GM12878 (cell line): ENCODE data around the gene PACS2. TPM values are rescaled to one million over a fixed set of nuclear protein-coding genes. Genes with fewer than 3 reads are reported as not detected.

Experiments
- ATAC-seq: fragments of 200-7000 bp; cut with Tn5 transposase; 3 replicates; pipeline ENCODE4 v1.9.1; 2020; ENCODE audit warnings: mild to moderate bottlenecking, moderate library complexity
- BruUV-seq: library from RNA; stranded (reverse); fragments of 400-500 nt; replicated peaks from 2 replicates; lab custom pipeline; 2021; lab: Mats Ljungman, UMichigan
- CTCF ChIA-PET: fragments of 300-600 bp; sonication (Branson Sonifier 250); formaldehyde crosslinking; extraction: SDS; loops from one replicate; lab custom pipeline; 2021; ENCODE audit warnings: inconsistent platforms; lab: Yijun Ruan, JAX
- POLR2A ChIA-PET: fragments of 350-600 bp; formaldehyde crosslinking; extraction: SDS; loops from one replicate; lab custom pipeline; 2021; ENCODE audit warnings: inconsistent platforms; lab: Charles Lee
- RAD21 ChIA-PET: fragments of 300-600 bp; sonication (Branson Sonifier 250); formaldehyde crosslinking; loops from one replicate; lab custom pipeline; 2023; ENCODE audit warnings: antibody characterized with exemption; ENCODE audit not compliant: unreplicated experiment; lab: Charles Lee
- SMC1A ChIA-PET: fragments of 300-600 bp; sonication (Branson Sonifier 250); formaldehyde crosslinking; loops from one replicate; lab custom pipeline; 2023; ENCODE audit not compliant: unreplicated experiment, uncharacterized antibody; lab: Charles Lee
- DNase-seq: peaks from one replicate; pipeline ENCODE4 v3.0.0-alpha.2; 2011; ENCODE audit warnings: low read depth, low spot score
- FAIRE-seq: peaks from 3 replicates; lab custom pipeline; 2011; peaks lifted over from hg19 to GRCh38; lab: Jason Lieb, UNC
- H2AFZ ChIP-seq: 2 replicates; pipeline ENCODE4 v1.6.0; 2011; ENCODE audit warnings: low read depth, low read length, control low read depth; ENCODE audit not compliant: control insufficient read depth
- H3K27ac ChIP-seq: 2 replicates; pipeline ENCODE4 v1.5.1; 2011; ENCODE audit warnings: control low read depth; ENCODE audit not compliant: control insufficient read depth, insufficient read depth
- H3K27me3 ChIP-seq, 2 experiments: replicated peaks in 1 of 2; 2 replicates each; pipeline versions ENCODE4 v1.6.0 to v1.6.1; 2011; ENCODE audit warnings: low read length in 1 of 2; ENCODE audit not compliant: control insufficient read depth in 2 of 2, insufficient read depth in 2 of 2
- H3K36me3 ChIP-seq, 2 experiments: 2 replicates each; pipeline ENCODE4 v1.5.1; 2011; ENCODE audit warnings: low read length in 1 of 2; ENCODE audit not compliant: control insufficient read depth in 2 of 2, insufficient read depth in 2 of 2
- H3K4me1 ChIP-seq: 2 replicates; pipeline ENCODE4 v1.6.1; 2011; ENCODE audit warnings: mild to moderate bottlenecking, low read length, moderate library complexity, mixed read lengths; ENCODE audit not compliant: control insufficient read depth, insufficient read depth
- H3K4me2 ChIP-seq: 2 replicates; pipeline ENCODE4 v1.6.0; 2011; ENCODE audit warnings: control low read depth; ENCODE audit not compliant: control insufficient read depth, insufficient read depth
- H3K4me3 ChIP-seq: fragments of 200-600 bp; sonication (generic); 2 replicates; pipeline ENCODE4 v1.5.1; 2016
- H3K79me2 ChIP-seq: 2 replicates; pipeline ENCODE4 v1.6.0; 2011; ENCODE audit warnings: low read length; ENCODE audit not compliant: control insufficient read depth, insufficient read depth
- H3K9ac ChIP-seq: 2 replicates; pipeline ENCODE4 v1.8.0; 2011; ENCODE audit warnings: low read length, control low read depth, mixed read lengths; ENCODE audit not compliant: control insufficient read depth, insufficient read depth
- H3K9me3 ChIP-seq: replicated peaks from 3 replicates; pipeline ENCODE4 v1.5.1; 2011; ENCODE audit warnings: mild to moderate bottlenecking, low read length; ENCODE audit not compliant: control insufficient read depth, insufficient read depth
- H4K20me1 ChIP-seq: 2 replicates; pipeline ENCODE4 v1.6.0; 2011; ENCODE audit not compliant: control insufficient read depth, insufficient read depth
- ATF7 ChIP-seq: fragments of 450-650 bp; IDR thresholded peaks from 2 replicates; pipeline ENCODE4 v1.6.1; 2016; ENCODE audit warnings: low read depth, mild to moderate bottlenecking
- CBX5 ChIP-seq: sonication (generic); IDR thresholded peaks from 2 replicates; pipeline ENCODE4 v1.6.1; 2016; ENCODE audit warnings: low read depth, moderate library complexity, mild to moderate bottlenecking, inconsistent platforms
- CEBPB ChIP-seq, 2 experiments: fragments of 150-350 bp in 1 of 2; IDR thresholded peaks; 2 replicates each; pipeline ENCODE4 v1.6.1; 2012 to 2014; ENCODE audit warnings: low read depth in 2 of 2, low read length in 2 of 2, borderline replicate concordance in 1 of 2, inconsistent platforms in 1 of 2
- CREB1 ChIP-seq: IDR thresholded peaks from 2 replicates; pipeline ENCODE4 v1.6.1; 2012; ENCODE audit warnings: low read depth, mild to moderate bottlenecking, inconsistent platforms
- EED ChIP-seq: sonication (generic); IDR thresholded peaks from 2 replicates; pipeline ENCODE4 v1.6.1; 2016; ENCODE audit warnings: antibody characterized with exemption, low read depth
- HCFC1 ChIP-seq: fragments of 150-350 bp; IDR thresholded peaks from 2 replicates; pipeline ENCODE4 v1.6.1; 2014; ENCODE audit warnings: low read length
- HDAC2 ChIP-seq: fragments of 200-600 bp; sonication (generic); IDR thresholded peaks from 2 replicates; pipeline ENCODE4 v1.6.1; 2017
- LARP7 ChIP-seq: fragments of 450-650 bp; IDR thresholded peaks from 2 replicates; pipeline ENCODE4 v1.6.1; 2017; ENCODE audit warnings: mild to moderate bottlenecking
- MEF2A ChIP-seq: IDR thresholded peaks from 2 replicates; pipeline ENCODE4 v1.6.1; 2011; ENCODE audit warnings: low read depth, mild to moderate bottlenecking, low read length, moderate library complexity; ENCODE audit not compliant: insufficient read depth
- MEF2B ChIP-seq: fragments of 450-650 bp; IDR thresholded peaks from 2 replicates; pipeline ENCODE4 v1.6.1; 2018; ENCODE audit warnings: mild to moderate bottlenecking, moderate library complexity; ENCODE audit not compliant: partially characterized antibody, poor library complexity, severe bottlenecking
- MYC ChIP-seq: IDR thresholded peaks from 2 replicates; pipeline ENCODE4 v1.6.1; 2011; ENCODE audit warnings: mild to moderate bottlenecking, low read length, moderate library complexity, inconsistent platforms; ENCODE audit not compliant: insufficient read depth, insufficient replicate concordance, insufficient read length, severe bottlenecking
- NFYB ChIP-seq: IDR thresholded peaks from 2 replicates; pipeline ENCODE4 v1.6.1; 2011; ENCODE audit warnings: low read depth, mild to moderate bottlenecking, low read length, improper control_type of control experiment, moderate library complexity; ENCODE audit not compliant: insufficient read depth
- NR2F1 ChIP-seq: fragments of 450-650 bp; conservative IDR thresholded peaks from 2 replicates; pipeline ENCODE4 v1.6.1; 2017; ENCODE audit warnings: mild to moderate bottlenecking
- POLR2A ChIP-seq: IDR thresholded peaks from 2 replicates; pipeline ENCODE4 v1.6.1; 2011; ENCODE audit warnings: low read depth, mild to moderate bottlenecking, low read length
- POLR2AphosphoS2 ChIP-seq: IDR thresholded peaks from 2 replicates; pipeline ENCODE4 v1.6.1; 2011; ENCODE audit warnings: low read depth, mild to moderate bottlenecking, low read length, improper control_type of control experiment, moderate library complexity
- POLR2AphosphoS5 ChIP-seq: IDR thresholded peaks from 2 replicates; pipeline ENCODE4 v1.6.1; 2011; ENCODE audit warnings: mild to moderate bottlenecking, low read length, inconsistent platforms
- POU2F2 ChIP-seq: IDR thresholded peaks from 3 replicates; pipeline ENCODE4 v1.6.1; 2011; ENCODE audit warnings: low read depth, mild to moderate bottlenecking, low read length, borderline replicate concordance
- SUPT20H ChIP-seq: IDR thresholded peaks from 2 replicates; pipeline ENCODE4 v1.6.1; 2011; ENCODE audit warnings: low read depth, mild to moderate bottlenecking, low read length, moderate library complexity, borderline replicate concordance; ENCODE audit not compliant: control insufficient read depth
- TAF1 ChIP-seq: IDR thresholded peaks from 2 replicates; pipeline ENCODE4 v1.6.1; 2011; ENCODE audit warnings: mild to moderate bottlenecking, low read depth, low read length, borderline replicate concordance
- YBX1 ChIP-seq: fragments of 450-650 bp; IDR thresholded peaks from 2 replicates; pipeline ENCODE4 v1.6.1; 2016; ENCODE audit warnings: antibody characterized with exemption
- WGBS: methylation state at CpG from one replicate; pipeline ENCODE4 v1.1.6; 2016; ENCODE audit warnings: low lambda C conversion rate; ENCODE audit not compliant: insufficient replicate concordance, insufficient coverage; ENCODE audit errors: missing lambda C conversion rate; 5-methylcytosine and 5-hydroxymethylcytosine counted together
- in situ Hi-C: fragments of 300-500 bp; cut with MboI; formaldehyde crosslinking; loops from 9 replicates; pipeline ENCODE4 v1.14.3; 2018; ENCODE audit warnings: mixed read lengths
- intact Hi-C: fragments of 100-400 bp; cut with micrococcal nuclease; formaldehyde crosslinking; loops from one replicate; pipeline ENCODE4 v1.14.2; 2022; ENCODE audit not compliant: unreplicated experiment
- polyA plus RNA-seq, 11 experiments: library from polyadenylated mRNA; depleted of rRNA in 4 of 11; unstranded in 6 of 11; stranded (reverse) in 5 of 11; fragments of >200 nt; fragmentation: Nextera tagmentation in 4 of 11; fragmentation: Illumina TruSeq in 1 of 11; extraction: Ambion mirVana in 4 of 11; extraction: Trizol in 1 of 11; gene quantifications; 1 replicate in 1 of 11; 2 replicates in 10 of 11; pipeline versions ENCODE4 v1.2.1 to v1.2.3, GENCODE V29; 2011 to 2016; ENCODE audit warnings: inconsistent platforms in 2 of 11, missing spikeins in 2 of 11, low read depth in 1 of 11
- total RNA-seq, 4 experiments: library from RNA; depleted of rRNA in 3 of 4; stranded (reverse); fragments of >200 nt in 3 of 4; fragmentation: Illumina TruSeq in 1 of 4; extraction: Trizol in 1 of 4; gene quantifications; 2 replicates each; pipeline versions ENCODE4 v1.2.1 to v1.2.3, GENCODE V29; 2013 to 2021

PACS2 gene
- total and polyA plus RNA-seq, 10 of the 15 experiments (the other 5 are each of a cell fraction or from before 2014, with no cell fraction given), result 0.21 to 37.3 (median 9.4) TPM

DNA sequence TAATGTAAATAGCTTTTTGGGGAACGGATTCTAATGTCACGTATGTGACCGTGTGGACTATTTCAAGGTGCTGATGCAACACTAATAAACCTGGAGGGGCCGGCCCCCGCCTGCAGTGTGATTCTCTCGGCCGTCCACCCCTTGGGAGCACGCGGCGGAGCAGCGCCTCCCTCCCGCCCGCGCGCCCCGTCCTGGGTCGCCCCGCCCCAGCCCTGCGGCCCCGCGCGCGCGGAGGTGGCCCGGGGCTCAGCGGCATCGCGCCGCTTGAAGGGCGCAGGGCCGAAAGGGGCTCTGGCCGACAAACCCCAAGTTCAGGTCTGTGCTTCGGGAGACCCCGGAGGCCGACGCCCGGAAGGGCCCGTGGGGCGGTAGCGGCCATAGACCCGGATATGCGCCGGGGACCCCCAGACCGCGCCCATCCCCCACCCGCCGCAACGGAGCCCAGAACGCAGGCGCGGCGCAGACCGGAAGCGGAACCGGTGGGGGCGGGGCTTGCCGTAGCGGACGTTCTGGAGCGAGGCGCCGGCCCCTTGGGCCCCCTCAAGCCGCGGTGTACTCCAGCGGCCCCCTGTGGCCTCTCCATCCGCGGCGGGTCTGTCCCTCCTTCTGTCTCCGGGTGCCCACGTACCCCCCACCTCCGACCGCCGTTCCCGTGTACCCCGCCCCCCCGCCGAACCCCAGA, 83.6 kb downstream of the PACS2 start, which contains the start of gene TEX22 (continued):
- no peak for TF ChIP-seq EED
- peak; percentile 38; the same call in 1 of the 2 replicates for TF ChIP-seq CREB1
- no peak for TF ChIP-seq ATF7
- TF ChIP-seq SUPT20H, result no peak
- TF ChIP-seq TAF1, result peak; percentile 55; the same call in 1 of the 2 replicates

GRCh38 chr14:105398726-105399465, 84.3 kb downstream of the PACS2 start:
- H3K36me3 ChIP-seq, result peaks cover 1 to 12% of the 10 kb centered on the region in 2 experiments; a peak in 3 of 4 replicates
- DNase-seq, result no peak
- POLR2A ChIA-PET, result interaction anchor here (0.6 to 1.0 kb wide), 2 partner anchors 83 to 91 kb away, joined by 3 to 4 read pairs; no protein-coding TSS in a partner anchor
- H3K9ac ChIP-seq, result peak overlapping the region; percentile 94
- TF ChIP-seq POU2F2 (no peak), MEF2A (no peak), POLR2AphosphoS2 (0 out of 2 replicates have a peak, but pooled peaks have one; percentile 2), YBX1 (no peak), LARP7 (0 out of 2 replicates have a peak, but pooled peaks have one; percentile 10), NR2F1 (peak; percentile 93), NFYB (no peak), POLR2AphosphoS5 (peak; percentile 1; the same call in 1 of the 2 replicates), MYC (peak; percentile 0), CBX5 (no peak), CEBPB (IDR thresholded peaks at IDR 0.05; ENCODE audit: borderline replicate concordance in 1 of 2, low read depth in 2 of 2, low read length in 2 of 2) (no peak), HCFC1 (no peak), HDAC2 (no peak), MEF2B (peak; percentile 49), POLR2A (peak; percentile 39)
- TF ChIP-seq, all 136 proteins: peak for 7
- no peaks in the 10 kb centered on the region for H4K20me1 ChIP-seq
- ChIA-PET SMC1A (interaction anchor here (0.9 to 1.1 kb wide), 2 partner anchors 23 to 28 kb away, joined by 3 to 5 read pairs; no protein-coding TSS in a partner anchor), RAD21 (interaction anchor here (1.4 kb wide), 1 partner anchor 82 kb away, joined by 5 read pairs; no protein-coding TSS in a partner anchor), CTCF (interaction anchor here (0.6 kb wide), 1 partner anchor 87 kb away, joined by 3 read pairs; no protein-coding TSS in a partner anchor)
- intact Hi-C loops, result no loop called here
- FAIRE-seq (no peak), ATAC-seq (peak; percentile 76)
- peak overlapping the region; percentile 92 for H2AFZ ChIP-seq
- H3K4me2 ChIP-seq, result peak overlapping the region; percentile 90
- in situ Hi-C loops, result no loop called here
- peak overlapping the region; percentile 88 for H3K4me3 ChIP-seq
- no peaks in the 10 kb centered on the region for H3K27me3 ChIP-seq
- H3K27ac ChIP-seq, result peak overlapping the region; percentile 84
- BruUV-seq, result no TSS peak
- WGBS, result 6% methylated on average over 36 of the region's 41 CpGs
- peaks cover 16% of the 10 kb centered on the region for H3K4me1 ChIP-seq
- peaks cover 15% of the 10 kb centered on the region for H3K79me2 ChIP-seq
- no peaks in the 10 kb centered on the region; the same call in 2 of the 3 replicates for H3K9me3 ChIP-seq
